ENCODE results near the gene APBB2.

DNA sequence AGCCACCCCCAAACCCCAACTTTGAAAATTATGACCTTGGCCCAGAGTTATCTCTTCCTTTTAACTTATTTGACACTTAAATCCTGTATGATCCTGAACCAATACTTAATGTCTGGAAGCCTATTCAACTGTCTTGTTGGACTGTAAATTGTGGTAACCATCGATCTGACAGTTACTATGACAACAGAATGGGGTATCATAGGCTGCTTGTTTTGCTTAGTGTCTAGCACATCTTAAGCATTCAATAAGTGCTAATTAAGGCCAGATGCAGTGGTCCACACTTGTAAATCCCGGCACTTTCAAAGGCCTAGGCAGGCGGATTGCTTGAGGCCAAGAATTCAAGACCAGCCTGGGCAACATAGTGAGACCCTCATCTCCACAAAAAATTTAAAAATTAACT lies 175.0 kb downstream of the APBB2 start:
- TF ChIP-seq, protein P1, sequence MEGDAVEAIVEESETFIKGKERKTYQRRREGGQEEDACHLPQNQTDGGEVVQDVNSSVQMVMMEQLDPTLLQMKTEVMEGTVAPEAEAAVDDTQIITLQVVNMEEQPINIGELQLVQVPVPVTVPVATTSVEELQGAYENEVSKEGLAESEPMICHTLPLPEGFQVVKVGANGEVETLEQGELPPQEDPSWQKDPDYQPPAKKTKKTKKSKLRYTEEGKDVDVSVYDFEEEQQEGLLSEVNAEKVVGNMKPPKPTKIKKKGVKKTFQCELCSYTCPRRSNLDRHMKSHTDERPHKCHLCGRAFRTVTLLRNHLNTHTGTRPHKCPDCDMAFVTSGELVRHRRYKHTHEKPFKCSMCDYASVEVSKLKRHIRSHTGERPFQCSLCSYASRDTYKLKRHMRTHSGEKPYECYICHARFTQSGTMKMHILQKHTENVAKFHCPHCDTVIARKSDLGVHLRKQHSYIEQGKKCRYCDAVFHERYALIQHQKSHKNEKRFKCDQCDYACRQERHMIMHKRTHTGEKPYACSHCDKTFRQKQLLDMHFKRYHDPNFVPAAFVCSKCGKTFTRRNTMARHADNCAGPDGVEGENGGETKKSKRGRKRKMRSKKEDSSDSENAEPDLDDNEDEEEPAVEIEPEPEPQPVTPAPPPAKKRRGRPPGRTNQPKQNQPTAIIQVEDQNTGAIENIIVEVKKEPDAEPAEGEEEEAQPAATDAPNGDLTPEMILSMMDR (IDR thresholded peaks at IDR 0.05; ENCODE audit: low read depth, low read length), result no peak
- TF ChIP-seq POLR2A (IDR thresholded peaks at IDR 0.05; ENCODE audit: extremely low read depth, insufficient read length), result no peak
- TF ChIP-seq, protein P2, sequence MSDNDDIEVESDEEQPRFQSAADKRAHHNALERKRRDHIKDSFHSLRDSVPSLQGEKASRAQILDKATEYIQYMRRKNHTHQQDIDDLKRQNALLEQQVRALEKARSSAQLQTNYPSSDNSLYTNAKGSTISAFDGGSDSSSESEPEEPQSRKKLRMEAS (IDR thresholded peaks at IDR 0.05; ENCODE audit: low read depth, low read length), result no peak

All from NB4 (cell line).